ENCODE results near the gene SEMA5B. TPM values are rescaled to one million over a fixed set of nuclear protein-coding genes. Genes with fewer than 3 reads are reported as not detected.

The SEMA5B gene
- total and polyA plus RNA-seq, 2 of the 4 experiments (the other 2 are of a cell fraction) = not detected

- intact Hi-C loops (cut with micrococcal nuclease) = no loop called here
- Histone ChIP-seq H3K14ac (replicated peaks; ENCODE audit: low read depth, low read length) (no peak overlapping the region), H3K4me1 (ENCODE audit: control insufficient read depth, insufficient read depth, low read length) (peaks cover 3% of the 10 kb centered on the region; the same call in 1 of the 2 replicates), H4K91ac (ENCODE audit: insufficient read depth, low read depth, low read length) (no peak overlapping the region), H3K27me3 (ENCODE audit: control insufficient read depth, insufficient read depth, low read length) (no peaks in the 10 kb centered on the region), H3K9me3 (ENCODE audit: control insufficient read depth, insufficient read depth, low read length) (no peaks in the 10 kb centered on the region), H2BK15ac (ENCODE audit: low read depth, low read length) (no peak overlapping the region), H2BK5ac (ENCODE audit: low read depth, low read length, poor library complexity, severe bottlenecking) (no peak overlapping the region), H3K4me2 (ENCODE audit: low read depth, low read length) (no peak overlapping the region), H3K23ac (ENCODE audit: low read depth, low read length) (no peak overlapping the region), H3K9me1 (ENCODE audit: insufficient read depth, low read length) (peaks cover 20% of the 10 kb centered on the region), H2AK5ac (ENCODE audit: low read depth, low read length) (no peak overlapping the region), H3K36me3 (ENCODE audit: control insufficient read depth, insufficient read depth, low read length) (no peaks in the 10 kb centered on the region), H2BK20ac (ENCODE audit: low read depth, low read length) (no peak overlapping the region), H4K8ac (ENCODE audit: low read depth in 2 of 2, low read length in 2 of 2) (no peak overlapping the region), H4K5ac (ENCODE audit: low read depth, low read length) (no peak overlapping the region), H3K4me3 (ENCODE audit: insufficient read depth, low read depth, low read length) (no peak overlapping the region), H2AFZ (replicated peaks; ENCODE audit: low read length, poor library complexity) (no peak overlapping the region), H3K4ac (ENCODE audit: low read depth, low read length) (no peak overlapping the region), H3K27ac (ENCODE audit: insufficient read depth, low read length) (no peak overlapping the region), H3K9ac (ENCODE audit: low read depth, low read length) (no peak overlapping the region), H3K79me1 (ENCODE audit: low read depth in 1 of 2, low read length in 2 of 2) (peaks cover 32 to 74% of the 10 kb centered on the region in 2 experiments), H3K18ac (ENCODE audit: low read depth, low read length) (no peak overlapping the region), H3K56ac (ENCODE audit: extremely low read depth, insufficient read depth, low read length) (no peak overlapping the region), H4K20me1 (ENCODE audit: insufficient read depth, low read length) (peaks cover 85% of the 10 kb centered on the region), H2BK120ac (ENCODE audit: low read depth, low read length) (no peak overlapping the region), H2AK9ac (replicated peaks; ENCODE audit: low read depth, low read length, poor library complexity) (no peak overlapping the region)
- POLR2A ChIA-PET (ENCODE audit: unreplicated experiment) = no interaction called here
- CTCF ChIA-PET = no interaction called here
- peak; percentile 25; the same call in 1 of the 2 replicates for ATAC-seq (ENCODE audit: low read depth)
- no TSS peak for BruUV-seq (replicated peaks)
- dilution Hi-C loops (cut with HindIII; ENCODE audit: low sequenced_read_pairs, unreplicated experiment) = no loop called here
- in situ Hi-C loops (cut with MboI; ENCODE audit: low sequenced_read_pairs) = no loop called here
- 92% methylated on average over 1 of the region's 1 CpG; no CpG with 5 or more reads in 1 of the 2 experiments for WGBS, 2 experiments (ENCODE audit: extremely low coverage in 2 of 2, insufficient read length in 1 of 2)
- DNase-seq = no peak
- TF ChIP-seq RCOR1 (IDR thresholded peaks at IDR 0.05; ENCODE audit: insufficient replicate concordance, low read length) (no peak), POLR2A (IDR thresholded peaks at IDR 0.05; ENCODE audit: low read depth, low read length) (no peak), CTCF (conservative IDR thresholded peaks at IDR 0.05; ENCODE audit: low read depth, low read length) (no peak), CEBPB (IDR thresholded peaks at IDR 0.05; ENCODE audit: low read depth, low read length) (no peak), SMC3 (IDR thresholded peaks at IDR 0.05; ENCODE audit: low read depth, low read length) (no peak), RAD21 (IDR thresholded peaks at IDR 0.05; ENCODE audit: low read length) (no peak), NFE2L2 (IDR thresholded peaks at IDR 0.05; ENCODE audit: low read depth, low read length) (no peak), USF2 (IDR thresholded peaks at IDR 0.05; ENCODE audit: low read depth, low read length) (no peak), MXI1 (IDR thresholded peaks at IDR 0.05; ENCODE audit: borderline replicate concordance, low read depth, low read length) (no peak), ELK1 (IDR thresholded peaks at IDR 0.05; ENCODE audit: borderline replicate concordance, low read depth, low read length) (no peak), BHLHE40 (IDR thresholded peaks at IDR 0.05; ENCODE audit: low read depth, low read length) (no peak), RFX5 (IDR thresholded peaks at IDR 0.05; ENCODE audit: low read depth, low read length) (no peak), CHD1 (IDR thresholded peaks at IDR 0.05; ENCODE audit: low read depth, low read length) (no peak), MAZ (IDR thresholded peaks at IDR 0.05; ENCODE audit: borderline replicate concordance, low read depth, low read length) (no peak), MAFK (IDR thresholded peaks at IDR 0.05; ENCODE audit: low read depth, low read length) (no peak), FOS (IDR thresholded peaks at IDR 0.05; ENCODE audit: low read depth, low read length) (no peak)
Observed at GRCh38 chr3:123075359-123075758, 47.8 kb upstream of the SEMA5B start.

All from IMR-90 (cell line).